ENCODE results near the gene TFF3.

Gene TFF3

DNA sequence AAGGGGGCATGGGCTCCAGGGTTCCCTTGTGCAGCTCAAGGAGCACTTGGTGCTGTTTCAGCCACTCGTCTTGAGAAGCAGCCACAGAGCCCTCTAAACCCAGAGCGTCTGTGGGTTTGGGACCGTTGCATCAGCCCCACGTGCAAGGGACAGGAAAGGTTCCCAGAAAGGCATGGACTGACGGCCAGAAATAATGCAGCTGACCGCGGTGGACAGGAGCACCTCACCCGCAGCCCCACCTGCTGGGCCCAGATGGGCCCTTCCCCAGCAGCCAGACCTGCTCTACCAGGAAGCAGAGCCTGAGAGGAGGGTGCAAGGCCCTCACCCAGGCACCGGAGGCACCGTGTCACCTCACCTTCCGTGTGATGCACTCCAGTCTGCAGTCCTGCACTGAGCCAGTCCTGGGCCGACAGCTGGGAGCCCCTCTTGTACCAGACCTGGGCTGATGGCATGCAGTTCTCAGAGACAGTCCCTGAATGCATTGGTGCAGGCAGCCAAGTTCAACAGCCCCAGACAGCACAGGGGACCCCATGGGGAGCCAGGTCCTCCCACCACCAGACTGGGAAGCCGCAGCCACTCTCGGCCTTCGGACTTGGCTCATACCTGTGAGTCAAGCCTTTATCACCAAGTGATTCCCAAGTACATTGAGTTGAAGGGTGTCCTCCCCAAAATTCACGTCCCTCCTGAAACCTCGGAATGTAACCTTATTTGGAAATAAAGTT, 4.8 kb upstream of the TFF3 start:
- no peak for ATAC-seq

DNA sequence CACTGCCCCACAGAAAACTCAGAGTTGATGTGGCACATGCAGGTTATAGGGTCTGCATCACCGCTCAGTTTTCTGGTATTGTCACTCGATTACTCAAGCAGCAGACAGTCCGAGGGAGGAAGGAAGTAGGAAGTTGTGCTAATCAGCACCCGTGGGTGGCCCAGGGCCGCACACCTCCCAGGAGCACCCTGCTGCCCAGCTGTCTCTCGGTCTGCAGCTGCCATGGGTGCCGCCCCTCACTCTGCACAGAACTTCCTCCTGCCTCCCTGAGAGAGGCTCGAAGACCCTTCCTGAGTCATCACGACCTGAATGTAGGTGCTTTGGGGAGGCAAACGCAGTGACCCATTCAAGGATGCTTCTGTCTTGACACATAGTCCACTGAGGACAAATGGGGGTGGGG, 4.2 kb upstream of the TFF3 start:
- no peak for ATAC-seq

DNA sequence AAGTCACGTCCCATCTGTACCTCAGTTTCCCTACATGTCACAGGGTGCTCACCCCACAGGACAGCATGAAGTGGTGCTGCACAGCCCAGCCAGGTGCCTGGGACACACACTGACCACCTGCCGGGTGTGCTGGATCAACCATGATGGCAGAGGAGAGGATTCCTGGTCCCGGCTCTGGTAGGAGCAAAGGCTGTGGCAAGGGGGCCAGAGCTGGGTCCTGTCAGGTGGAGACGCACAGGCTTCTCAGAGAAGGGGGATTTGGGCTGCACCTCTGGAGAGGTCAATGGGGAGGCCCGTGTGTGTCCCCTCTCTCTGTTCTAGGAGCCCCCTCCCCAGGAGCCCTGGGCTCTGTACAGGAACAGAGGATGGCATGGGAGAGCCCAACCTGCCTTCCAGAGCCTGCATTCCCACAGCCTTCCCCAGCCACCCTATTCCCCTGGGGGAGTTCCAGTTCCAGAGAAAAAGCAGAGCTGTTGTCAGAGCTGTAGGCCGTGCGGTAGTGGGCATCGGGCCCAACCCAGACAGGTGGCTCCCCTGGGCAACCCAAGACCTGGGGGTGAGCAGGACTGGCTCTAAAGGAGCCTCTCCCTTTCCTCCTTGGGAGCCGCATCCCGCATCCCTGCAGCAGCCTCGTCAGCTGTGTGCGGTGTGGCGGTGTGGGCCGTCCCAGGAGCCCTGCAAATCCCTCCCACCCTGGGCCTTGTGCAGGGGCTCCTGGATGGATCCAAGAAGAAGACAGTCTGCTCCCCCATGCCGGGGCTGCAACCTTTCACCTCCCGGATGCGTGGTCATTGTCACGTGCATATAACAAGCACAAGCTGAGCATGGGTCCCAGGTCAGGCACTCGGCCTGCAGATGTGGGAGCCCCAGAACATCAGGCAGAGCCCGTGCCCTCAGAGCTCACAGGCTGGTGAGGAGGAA, 2.9 kb upstream of the TFF3 start:
- ATAC-seq = no peak

DNA sequence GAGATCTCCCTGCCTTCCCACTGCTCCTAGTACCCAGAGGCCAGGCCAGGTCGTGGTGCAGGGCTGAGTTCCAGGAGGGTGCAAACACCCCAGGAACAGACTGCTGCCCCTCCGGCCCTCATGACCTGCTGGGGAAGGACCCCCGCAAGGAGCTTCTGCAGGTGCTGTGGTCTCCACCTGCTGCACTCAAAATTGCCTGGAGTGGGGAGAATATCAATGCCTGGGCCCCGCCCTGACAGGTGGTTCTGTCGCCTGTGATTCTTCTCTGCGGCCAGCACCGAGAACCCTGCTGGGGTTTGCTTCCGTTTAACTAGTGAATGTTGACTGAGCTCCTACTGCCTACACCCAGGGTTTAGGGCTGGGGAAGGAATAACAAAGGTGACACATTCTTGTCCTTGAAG, 2.1 kb upstream of the TFF3 start:
- no peak for ATAC-seq

DNA sequence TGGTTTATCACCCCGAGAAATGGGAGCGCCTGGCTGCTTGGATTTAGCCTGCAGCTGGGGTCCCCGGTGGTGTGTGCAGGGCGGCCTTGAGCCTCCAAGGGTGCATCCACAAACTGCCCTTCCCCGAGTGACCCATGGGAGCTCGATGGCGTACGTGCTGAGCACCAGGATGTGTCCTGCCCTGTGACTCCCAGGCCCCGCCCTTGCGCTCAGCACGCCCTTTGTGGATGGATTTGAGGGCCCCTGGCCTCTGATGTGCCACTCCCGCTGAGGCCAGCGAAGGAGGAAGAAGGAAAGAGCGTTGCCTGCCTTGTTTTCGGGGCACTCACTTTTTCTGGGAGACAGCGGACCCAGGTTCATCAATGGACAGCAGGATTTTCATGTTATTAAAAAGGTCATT, 1.7 kb upstream of the TFF3 start:
- ATAC-seq = no peak

DNA sequence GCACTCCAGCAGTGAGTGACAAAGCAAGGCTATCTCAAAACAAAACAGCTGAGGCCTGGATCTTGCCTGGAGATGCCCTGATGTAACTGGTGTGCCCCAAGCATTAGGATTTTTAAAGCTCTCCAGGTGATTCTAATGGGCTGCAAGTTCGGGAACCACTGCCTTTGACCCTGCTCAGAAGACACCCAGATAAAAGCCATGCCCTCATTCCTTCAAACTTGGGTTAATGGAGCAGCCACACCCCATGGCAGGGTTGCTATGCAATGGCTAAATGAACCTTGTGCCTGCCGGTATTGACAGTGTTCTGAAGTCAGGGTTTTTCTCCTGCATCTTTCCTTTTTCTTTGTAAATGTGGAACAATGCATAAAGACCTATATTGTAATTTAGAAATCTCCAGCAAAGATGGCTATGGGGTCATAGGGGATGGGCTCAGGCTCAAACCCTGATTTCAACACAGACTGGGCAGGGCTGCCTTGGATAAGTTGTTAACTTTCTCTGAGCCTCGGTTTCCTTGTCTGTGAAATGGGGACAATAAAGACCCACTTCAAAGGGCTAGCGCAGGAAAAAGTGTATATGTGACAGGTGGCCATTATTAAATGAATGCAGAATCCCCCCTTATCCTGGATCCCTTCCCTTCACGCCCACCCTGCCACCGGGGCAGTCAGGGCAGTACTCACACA, 453 bp downstream of the TFF3 start:
- ATAC-seq = no peak

DNA sequence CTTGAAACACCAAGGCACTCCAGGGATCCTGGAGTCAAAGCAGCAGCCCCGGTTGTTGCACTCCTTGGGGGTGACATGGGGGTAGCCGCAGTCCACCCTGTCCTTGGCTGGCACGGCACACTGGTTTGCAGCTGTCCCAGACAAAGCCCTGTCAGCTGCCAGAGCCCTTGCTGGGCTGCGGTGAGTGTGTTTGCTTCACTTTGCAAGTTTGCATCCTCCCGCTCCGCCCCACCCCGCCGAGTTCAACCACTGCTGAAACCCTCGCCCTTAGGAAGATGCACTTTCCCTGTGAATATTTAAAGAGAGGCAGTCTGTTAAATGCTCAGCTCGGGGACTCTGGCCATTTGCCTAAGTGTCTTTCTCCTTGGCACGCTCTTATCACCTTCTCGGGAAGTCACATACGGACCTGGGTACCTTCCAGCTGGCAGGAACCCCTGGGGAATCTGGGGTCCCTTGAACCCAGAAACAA, 1.7 kb downstream of the TFF3 start:
- ATAC-seq = no peak

DNA sequence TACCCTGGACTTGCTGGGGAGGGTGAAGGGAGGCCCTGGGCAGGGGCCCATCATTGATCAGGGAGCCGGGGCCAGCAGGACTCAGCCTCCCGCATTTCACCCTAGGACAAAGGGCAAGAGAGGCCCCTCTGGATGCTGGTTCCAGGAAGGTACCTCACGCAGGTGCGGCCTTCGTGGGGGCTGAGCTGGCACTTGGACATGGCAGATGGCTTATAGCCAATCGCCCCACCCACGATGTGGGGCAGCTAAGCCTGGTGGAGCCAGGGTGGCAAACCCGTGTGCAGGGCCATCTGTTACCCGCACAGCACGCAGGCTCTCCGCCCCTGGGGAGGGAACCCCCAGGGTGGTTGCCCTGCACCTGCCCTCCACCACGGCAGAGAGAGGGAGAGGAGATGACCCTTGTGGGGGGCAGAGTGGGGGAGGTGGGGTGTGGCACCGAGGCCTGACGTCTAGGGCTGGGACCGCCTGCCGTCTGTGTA, 2.5 kb downstream of the TFF3 start:
- no peak for ATAC-seq

DNA sequence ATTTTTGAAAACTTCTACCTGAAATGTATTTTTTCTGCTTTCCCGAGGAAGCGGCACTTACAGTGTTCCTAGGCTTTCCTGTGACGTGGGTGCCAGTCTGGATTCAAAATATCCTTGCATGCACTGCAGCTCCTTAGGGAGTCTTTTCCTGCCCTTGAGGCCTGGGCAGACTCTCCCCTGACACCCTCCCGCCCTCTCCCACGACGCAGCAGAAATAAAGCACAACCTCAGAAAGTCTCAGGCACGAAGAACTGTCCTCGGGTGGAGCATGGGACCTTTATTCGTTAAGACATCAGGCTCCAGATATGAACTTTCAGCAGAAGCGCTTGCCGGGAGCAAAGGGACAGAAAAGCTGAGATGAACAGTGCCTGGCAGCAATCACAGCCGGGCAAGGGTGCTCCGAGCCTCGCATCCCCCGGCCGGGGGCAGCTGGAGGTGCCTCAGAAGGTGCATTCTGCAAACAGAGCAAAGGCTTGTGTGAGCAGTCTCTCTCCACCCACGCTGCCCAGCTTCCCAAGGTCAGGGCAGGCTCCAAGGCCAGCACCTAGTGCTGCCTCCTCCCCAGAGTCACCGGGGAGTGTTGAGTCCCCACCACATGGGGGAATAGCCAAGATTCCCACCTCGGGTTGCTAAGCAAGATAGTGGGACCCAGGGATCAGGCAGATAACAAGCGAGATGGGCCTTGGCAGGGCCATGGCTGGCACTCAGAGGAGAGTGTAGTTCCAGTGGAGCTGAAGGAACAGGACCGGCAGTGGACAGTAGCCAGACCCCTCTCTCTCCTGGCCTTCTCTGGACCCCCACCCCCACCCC, 3.2 kb downstream of the TFF3 start:
- ATAC-seq = no peak

DNA sequence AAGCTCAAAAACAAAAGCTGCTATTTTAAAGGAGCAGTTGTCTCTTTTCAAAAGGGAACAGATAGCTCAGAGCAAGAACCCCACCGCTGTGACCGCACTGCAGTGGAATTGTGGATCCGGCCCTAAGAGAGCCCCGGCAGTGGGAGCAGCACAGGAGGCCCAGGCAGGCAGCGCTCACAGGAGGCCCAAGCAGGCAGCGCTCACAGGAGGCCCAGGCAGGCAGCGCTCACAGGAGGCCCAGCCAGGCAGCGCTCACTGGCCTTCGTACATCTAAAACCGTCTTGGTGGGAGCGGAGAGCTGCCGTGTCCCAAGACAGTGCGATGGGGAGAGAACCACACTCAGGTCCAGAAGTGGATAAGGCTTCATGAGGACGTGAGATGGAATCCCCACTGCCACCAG, 4.0 kb downstream of the TFF3 start:
- ATAC-seq = no peak

DNA sequence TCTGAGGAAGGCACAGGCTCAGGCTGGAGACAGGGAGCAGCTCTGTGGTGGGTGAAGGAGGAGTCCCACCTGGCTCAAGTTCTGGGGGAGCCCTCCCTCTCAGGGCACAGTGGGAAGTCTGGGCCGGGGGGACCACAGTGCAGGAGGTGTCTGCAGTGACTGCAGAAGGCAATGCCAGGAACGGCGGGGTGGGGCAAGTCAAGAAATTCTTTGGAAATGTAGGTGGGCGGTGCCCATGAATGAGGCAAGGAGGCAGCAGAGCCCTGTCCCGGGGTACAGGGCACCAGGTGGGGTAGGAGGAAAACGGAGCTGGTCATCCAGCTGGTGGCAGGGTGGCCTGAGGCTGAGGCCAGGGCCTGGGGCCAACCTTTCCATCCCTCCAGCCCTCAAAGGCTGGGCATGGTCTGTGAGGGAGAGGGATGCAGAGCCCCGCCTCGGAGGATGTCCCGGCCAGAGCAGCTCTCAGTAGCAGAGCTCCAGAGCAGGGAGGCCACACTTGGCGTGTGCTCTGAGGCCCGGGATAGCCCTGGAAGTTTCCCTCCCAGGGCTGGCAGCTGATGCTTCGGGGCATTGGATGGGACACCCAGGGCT, 4.7 kb downstream of the TFF3 start:
- no peak for ATAC-seq

DNA sequence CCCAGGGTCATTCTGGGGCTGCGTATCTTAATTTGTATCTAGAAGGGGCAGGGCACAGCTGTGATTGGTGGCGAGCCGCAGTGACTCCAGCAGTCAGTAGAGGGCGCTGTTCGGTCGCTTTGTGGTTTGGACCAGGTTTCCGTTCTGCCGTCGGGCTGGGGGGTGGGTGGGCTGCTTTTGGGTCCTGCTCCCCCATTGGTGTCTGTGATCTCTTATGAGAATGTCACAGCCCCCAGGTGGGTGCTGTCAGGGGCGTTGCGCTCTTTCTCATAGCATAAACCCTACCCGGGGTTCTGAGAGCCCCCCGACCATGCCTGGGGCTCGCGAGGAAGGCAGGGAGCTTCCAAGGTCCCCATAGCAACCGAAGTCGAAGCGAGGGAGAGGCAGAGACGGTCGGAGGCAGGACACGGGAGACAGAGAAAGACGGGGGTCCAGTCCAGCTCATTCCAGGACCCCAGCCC, 5.4 kb downstream of the TFF3 start:
- peak in 1 of 2 donors; percentile 53 for ATAC-seq

DNA sequence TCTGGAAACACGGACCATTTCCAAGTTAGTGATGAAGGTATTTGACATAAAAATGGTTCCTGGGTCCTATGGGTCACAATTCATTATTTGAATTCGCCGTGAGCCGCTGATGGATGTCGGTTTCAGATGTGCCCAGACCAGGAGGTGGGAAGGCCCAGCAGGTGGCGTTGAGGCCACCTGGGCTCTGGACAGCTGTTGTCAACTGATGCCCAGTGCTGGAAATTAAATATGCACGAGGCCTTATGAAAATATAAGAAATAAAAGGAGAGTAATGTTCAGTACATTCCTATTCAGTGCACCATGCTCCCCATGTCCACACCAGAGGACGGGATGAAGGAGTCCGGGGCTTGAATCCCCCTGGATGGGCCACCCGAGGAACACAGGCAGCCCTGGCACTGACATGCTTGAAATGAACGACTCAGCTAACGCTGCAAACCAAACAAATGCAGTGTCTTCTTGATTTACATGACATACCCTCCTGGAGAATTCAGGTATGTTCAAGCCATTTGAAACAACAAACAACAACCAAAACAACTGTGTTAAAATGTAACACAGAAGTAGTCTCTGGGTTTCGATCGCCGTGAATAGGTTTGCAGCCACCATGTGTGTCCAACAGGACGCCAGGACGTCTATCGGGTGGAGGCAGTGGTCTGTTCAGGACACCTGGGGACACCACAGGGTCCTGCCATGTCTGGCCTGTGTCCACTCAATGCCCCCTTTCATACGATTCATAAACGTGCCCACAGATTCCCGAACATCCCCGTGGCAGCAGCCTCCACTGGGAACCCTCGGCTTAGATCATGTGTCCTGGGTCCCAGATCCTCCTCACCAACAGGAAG, 6.1 kb downstream of the TFF3 start:
- no peak for ATAC-seq

DNA sequence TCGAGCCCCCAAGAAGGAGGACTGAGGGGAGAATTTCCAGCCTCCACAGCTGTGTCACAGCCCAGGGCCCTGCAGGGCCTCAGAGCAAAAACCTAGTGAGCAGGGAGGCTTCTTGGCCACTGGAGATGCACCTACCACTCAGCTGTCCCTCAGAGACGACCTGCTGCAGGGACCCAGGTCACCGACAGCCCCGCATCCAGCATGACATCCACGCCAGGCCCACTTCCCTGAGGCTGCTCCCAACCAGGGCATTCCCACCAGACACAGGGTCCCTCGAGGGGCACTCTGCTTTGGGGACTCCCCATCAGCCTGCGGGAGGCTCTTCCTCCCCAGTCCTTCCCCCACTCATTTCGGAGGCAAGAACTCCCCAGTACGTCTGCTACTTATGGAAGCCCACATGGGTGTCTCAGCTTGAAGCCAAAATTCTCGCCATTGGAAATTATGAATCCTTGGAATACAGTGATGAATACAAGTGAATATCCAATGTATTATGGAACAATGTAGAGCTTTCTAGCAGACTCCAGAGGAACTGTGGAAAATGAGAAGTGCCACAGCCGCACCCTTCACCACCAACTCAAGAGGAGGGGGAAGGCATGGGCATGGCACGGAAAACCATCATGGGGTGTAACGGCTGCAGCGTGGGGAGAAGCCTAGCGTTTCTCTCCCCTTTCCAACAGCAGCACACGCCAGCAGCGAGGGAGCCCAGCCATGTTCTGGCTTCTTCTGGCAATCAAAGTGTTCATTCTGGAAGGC, 6.9 kb downstream of the TFF3 start:
- no peak for ATAC-seq

DNA sequence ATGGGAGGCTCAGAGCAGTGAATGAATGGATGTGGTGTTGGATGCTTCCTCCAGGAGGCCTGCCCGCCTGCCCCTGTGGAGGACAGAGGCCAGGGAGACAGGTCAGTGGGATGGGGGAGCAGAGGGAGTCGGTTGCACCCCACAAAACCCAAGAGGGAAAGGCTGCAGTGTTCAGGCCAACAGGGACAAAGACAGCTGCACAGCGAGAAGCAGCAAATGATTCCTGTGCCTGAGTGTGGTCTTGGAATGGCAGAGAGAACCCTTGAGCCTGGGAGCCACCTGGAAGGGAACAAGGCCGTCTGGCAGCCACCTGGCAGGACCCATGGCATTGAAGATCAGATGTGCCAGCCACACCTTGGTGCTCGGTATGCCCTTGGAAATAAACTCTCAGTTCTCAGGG, 8.1 kb downstream of the TFF3 start:
- no peak for ATAC-seq

DNA sequence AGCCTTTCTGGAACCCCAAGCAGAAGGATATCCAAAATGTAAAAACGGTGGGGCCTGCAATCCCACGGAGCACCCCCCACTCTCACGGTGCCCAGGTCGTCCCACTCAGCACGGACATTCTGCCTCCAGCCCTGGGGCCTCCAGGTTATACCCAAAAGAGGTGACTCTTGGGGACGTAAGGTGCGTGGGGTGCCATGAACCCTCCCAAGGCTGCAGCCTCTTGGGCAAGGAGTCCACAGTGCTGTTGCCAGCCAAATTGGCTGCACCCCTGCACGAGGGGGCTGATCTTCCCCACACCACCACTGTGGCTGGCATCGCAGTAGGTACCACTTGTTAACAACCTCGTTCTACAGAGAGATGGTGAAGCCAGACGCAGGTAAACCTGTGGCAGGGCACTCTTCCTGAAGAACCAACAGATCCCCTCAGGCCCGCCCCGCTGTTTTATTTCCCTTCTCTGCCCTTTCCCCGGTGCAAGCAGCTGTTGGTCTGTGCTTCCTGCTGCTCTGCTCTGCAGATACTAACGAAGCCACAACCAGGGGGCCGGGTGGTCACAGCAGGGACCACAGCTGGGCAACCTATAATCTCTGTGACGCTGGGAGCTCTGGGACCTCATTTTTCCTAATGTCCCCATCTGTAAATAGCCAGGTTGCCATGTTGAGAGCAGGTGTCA, 8.7 kb downstream of the TFF3 start:
- ATAC-seq = no peak

DNA sequence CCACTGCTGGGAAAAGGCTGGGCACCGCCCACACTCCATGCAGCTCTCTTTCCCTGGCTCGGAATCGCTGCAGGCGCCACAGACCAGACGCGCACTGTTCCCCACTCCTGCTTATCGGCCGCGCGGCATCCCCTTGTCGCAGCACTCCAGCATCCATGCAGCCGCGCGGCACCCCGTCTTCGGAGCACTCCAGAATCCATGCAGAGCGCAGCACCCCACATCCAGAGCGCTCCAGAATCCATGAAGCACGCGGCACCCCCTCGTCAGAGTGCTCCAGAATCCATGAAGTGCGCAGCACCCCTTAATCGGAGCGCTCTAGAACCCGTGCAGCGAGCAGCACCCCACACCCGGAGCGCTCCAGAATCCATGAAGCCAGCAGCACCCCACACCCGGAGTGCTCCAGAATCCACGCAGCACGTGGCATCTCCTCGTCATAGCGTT, 9.5 kb downstream of the TFF3 start:
- ATAC-seq = no peak

DNA sequence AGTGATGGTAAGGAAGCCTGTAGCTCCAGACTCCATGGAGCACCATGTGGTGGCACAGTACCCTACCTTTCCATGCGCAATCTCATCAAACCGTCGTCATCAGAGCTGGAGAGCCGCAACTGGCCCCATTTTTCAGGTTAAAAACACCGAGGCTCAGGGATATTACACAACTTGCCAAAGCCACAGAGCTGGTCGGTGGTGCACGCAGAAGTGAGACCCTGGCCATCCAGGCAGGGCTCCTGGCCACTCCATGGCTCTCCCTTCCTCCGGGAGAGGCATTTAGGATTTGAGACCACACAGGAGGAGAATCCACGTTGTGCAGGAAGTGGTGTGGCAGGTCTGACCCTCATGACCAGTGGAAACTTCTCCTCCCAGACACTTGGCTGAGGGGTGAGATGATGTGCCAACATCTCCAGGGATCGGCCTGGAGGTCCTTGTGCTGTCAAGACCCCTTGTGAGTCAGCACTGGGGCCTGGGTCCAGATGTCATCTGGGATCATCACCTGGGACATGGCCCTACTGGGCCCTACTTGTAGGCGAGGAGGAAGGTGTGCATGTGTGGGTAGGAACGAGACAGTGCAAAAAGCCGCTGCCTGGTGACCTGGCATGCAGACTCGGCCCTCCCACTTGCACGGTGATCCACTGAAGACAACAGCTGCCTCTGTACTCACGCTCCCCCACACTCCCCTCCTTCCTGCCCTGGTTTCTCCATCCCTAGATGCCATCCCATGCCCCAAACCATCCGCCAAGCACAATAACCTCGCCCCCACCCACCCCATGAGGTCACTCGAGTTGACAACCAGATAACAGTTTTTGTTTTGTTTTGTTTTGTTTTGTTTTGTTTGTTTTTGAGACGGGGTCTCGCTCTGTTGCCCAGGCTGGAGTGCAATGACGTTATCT, 10.4 kb downstream of the TFF3 start:
- no peak for ATAC-seq

Measured in activated CD4-positive, CD25-positive, alpha-beta regulatory T cell treated with anti-CD3 and anti-CD28 coated beads, Interleukin-2, amount 50 U/mL, for 24 hours (primary cell).